Heart right ventricle (tissue), 16 donors: ENCODE results near the gene PAPLN. TPM values are rescaled to one million over a fixed set of nuclear protein-coding genes. Genes with fewer than 3 reads are reported as not detected.

Experiments used
- ATAC-seq, 8 donors: fragments of 200-7000 bp; cut with Tn5 transposase; one replicate each; pipeline ENCODE4 v1.9.1; 2020; ENCODE audit warnings: mild to moderate bottlenecking in 8 of 8, moderate library complexity in 8 of 8, moderate number of reproducible peaks in 1 of 8
- DNase-seq, 2 donors: peaks; one replicate each; pipeline ENCODE4 v3.0.0-alpha.2; 2020
- H3K27ac ChIP-seq, 10 donors: fragments of 200-600 bp; sonication (generic) in 2 of 10; one replicate each; pipeline versions ENCODE4 v1.5.0 to v1.8.0; 2020 to 2022; ENCODE audit warnings: mild to moderate bottlenecking in 3 of 10
- H3K27me3 ChIP-seq, 7 donors: fragments of 200-600 bp; one replicate each; pipeline ENCODE4 v1.8.0; 2021 to 2022; ENCODE audit warnings: mild to moderate bottlenecking in 2 of 7
- H3K36me3 ChIP-seq, 9 donors: fragments of 200-600 bp; sonication (generic) in 1 of 9; one replicate each; pipeline versions ENCODE4 v1.5.0 to v1.8.0; 2020 to 2022; ENCODE audit warnings: mild to moderate bottlenecking in 2 of 9
- H3K4me1 ChIP-seq, 9 donors: fragments of 200-600 bp; sonication (generic) in 1 of 9; one replicate each; pipeline versions ENCODE4 v1.5.0 to v1.8.0; 2020 to 2022; ENCODE audit warnings: mild to moderate bottlenecking in 4 of 9
- H3K4me3 ChIP-seq, 10 donors: fragments of 200-600 bp; sonication (generic) in 2 of 10; one replicate each; pipeline versions ENCODE4 v1.5.0 to v1.8.0; 2020 to 2022; ENCODE audit warnings: mild to moderate bottlenecking in 7 of 10, moderate library complexity in 2 of 10
- H3K9me3 ChIP-seq, 11 donors: fragments of 200-600 bp in 10 of 11; sonication (generic) in 2 of 11; one replicate each; pipeline versions ENCODE4 v1.5.0 to v1.8.0; 2013 to 2022; ENCODE audit warnings: mild to moderate bottlenecking in 2 of 11, control low read depth in 1 of 11, moderate library complexity in 1 of 11
- CTCF ChIP-seq, 9 donors: fragments of 200-600 bp; sonication (generic) in 2 of 9; IDR thresholded peaks; one replicate each; pipeline versions ENCODE4 v1.5.0 to v1.8.0; 2021 to 2022; ENCODE audit warnings: antibody characterized with exemption in 9 of 9, mild to moderate bottlenecking in 5 of 9, moderate library complexity in 1 of 9
- WGBS, 2 donors: extraction: QIAGEN DNeasy Blood & Tissue Kit; methylation state at CpG; one replicate each; pipeline ENCODE4 v1.1.7; 2013; ENCODE audit warnings: inconsistent platforms in 1 of 2; 5-methylcytosine and 5-hydroxymethylcytosine counted together
- intact Hi-C, 10 donors: fragments of 100-400 bp; cut with DNase I; formaldehyde crosslinking; loops; one replicate each; pipeline versions ENCODE4 v1.11.1 to v1.14.2; 2022
- polyA plus RNA-seq, 2 donors: library from polyadenylated mRNA; stranded (reverse); fragments of 200-250 nt; gene quantifications; one replicate each; pipeline ENCODE4 v1.2.3, GENCODE V29; 2013
- total RNA-seq, 10 donors: library from RNA; stranded (reverse); fragmentation: NEBNext Ultra II Directional in 3 of 10; extraction: Animal tissue kit (Norgen Biotek cat#: 25700) in 3 of 10; gene quantifications; one replicate each; pipeline versions ENCODE4 v1.2.1 to v1.2.4, GENCODE V29; 2021 to 2023
- donor health status: Arrhythmogenic right ventricular cardiomyopathy.
- donor health status: ischemic (EF 13 %, LVEDD 7.1; RV severe dilation, severe dysfunction).
- donor health status: healthy with polysubstance abuse.
- donor health status: DM: no; HTN: yes; CAD: no.
- donor health status: DM: no; HTN: no; CAD: no.
- donor health status: ischemic (EF 25% LVEDD 6.9; RV normal size, moderate dysfunction).
- donor health status: ischemic (EF 25% LVEDD 5.7; RV mildly dilated, moderate dysfunction).
- donor health status: healthy.
- donor health status: DM: yes; HTN: yes; CAD: no.
- donor health status: Ischemic cardiomyopathy.
- donor health status: ischemic (EF 35%, LVEDD 5.7; RV mildly dilated, moderate dysfunction).
- donor health status: nonischemic (EF 11% LVEDD 7.7; RV severe dilation, severe dysfunction).
- donor health status: DM: yes; HTN: yes; CAD: no.
- donor health status: PGD.
- donor health status: ischemic (EF 29% LVEDD 5.4; RV normal size, mild dysfunction).
- donor health status: nonischemic (EF 23%, LVEDD 6.1; RV moderate dilation, normal function).

PAPLN gene
- total and polyA plus RNA-seq, 12 donors, result 0.64 to 4.1 (median 1.8) TPM

- Histone ChIP-seq H3K36me3 (peaks cover 0 to 21% (median 0%) of the 10 kb centered on the region in 9 donors), H3K27ac (peak overlapping the region in 2 of 10 donors; percentile 51 to 68), H3K4me3 (no peak overlapping the region), H3K27me3 (no peaks in the 10 kb centered on the region), H3K4me1 (peaks cover 0 to 18% (median 8%) of the 10 kb centered on the region in 9 donors), H3K9me3 (no peaks in the 10 kb centered on the region)
- DNase-seq (no peak), ATAC-seq (no peak)
- intact Hi-C loops, result no loop called here
- 83 to 87% methylated on average over 2 of the region's 2 CpGs for WGBS, 2 donors
- no peak for TF ChIP-seq CTCF (IDR thresholded peaks at IDR 0.05)
Observed at GRCh38 chr14:73311708-73312030, 74.4 kb downstream of the PAPLN start.

DNA sequence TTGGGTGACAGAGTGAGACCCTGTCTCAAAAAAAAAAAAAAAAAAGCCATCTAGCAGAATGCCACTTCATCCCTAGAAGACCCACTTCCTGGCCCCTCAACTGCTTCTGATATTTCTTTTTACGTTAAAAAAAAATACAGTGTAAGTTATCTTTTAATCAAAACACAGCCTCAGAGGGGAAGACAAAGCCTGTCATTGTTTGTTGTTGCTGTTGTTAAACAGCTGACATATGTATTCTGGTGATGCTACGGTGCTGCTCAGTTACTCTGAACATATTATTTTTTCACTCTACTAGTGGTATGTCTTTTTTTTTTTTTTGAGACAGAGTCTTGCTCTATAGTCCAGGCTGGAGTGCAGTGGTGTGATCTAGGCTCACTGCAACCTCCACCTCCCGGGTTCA, 75.4 kb downstream of the PAPLN start:
- no peak for ATAC-seq
- 63 to 80% methylated on average over 3 of the region's 3 CpGs for whole genome bisulfite sequencing, 2 donors
- Histone ChIP-seq H3K9me3 (no peaks in the 10 kb centered on the region), H3K4me1 (peaks cover 0 to 18% (median 8%) of the 10 kb centered on the region in 9 donors), H3K36me3 (peaks cover 0 to 21% (median 0%) of the 10 kb centered on the region in 9 donors), H3K4me3 (no peak overlapping the region), H3K27ac (no peak overlapping the region), H3K27me3 (no peaks in the 10 kb centered on the region)
- intact Hi-C loops, result no loop called here
- DNase-seq, result no peak
- no peak for TF ChIP-seq CTCF (IDR thresholded peaks at IDR 0.05)

- 97 to 98% methylated on average over 4 of the region's 4 CpGs for WGBS, 2 donors
- ATAC-seq (no peak), DNase-seq (no peak)
- intact Hi-C loops, result no loop called here
- Histone ChIP-seq H3K4me1 (peaks cover 0 to 18% (median 8%) of the 10 kb centered on the region in 9 donors), H3K27ac (no peak overlapping the region), H3K9me3 (no peaks in the 10 kb centered on the region), H3K27me3 (no peaks in the 10 kb centered on the region), H3K4me3 (no peak overlapping the region), H3K36me3 (peaks cover 0 to 17% (median 0%) of the 10 kb centered on the region in 9 donors)
- TF ChIP-seq CTCF (IDR thresholded peaks at IDR 0.05), result no peak
Observed at GRCh38 chr14:73313151-73313550, 75.8 kb downstream of the PAPLN start.

DNA sequence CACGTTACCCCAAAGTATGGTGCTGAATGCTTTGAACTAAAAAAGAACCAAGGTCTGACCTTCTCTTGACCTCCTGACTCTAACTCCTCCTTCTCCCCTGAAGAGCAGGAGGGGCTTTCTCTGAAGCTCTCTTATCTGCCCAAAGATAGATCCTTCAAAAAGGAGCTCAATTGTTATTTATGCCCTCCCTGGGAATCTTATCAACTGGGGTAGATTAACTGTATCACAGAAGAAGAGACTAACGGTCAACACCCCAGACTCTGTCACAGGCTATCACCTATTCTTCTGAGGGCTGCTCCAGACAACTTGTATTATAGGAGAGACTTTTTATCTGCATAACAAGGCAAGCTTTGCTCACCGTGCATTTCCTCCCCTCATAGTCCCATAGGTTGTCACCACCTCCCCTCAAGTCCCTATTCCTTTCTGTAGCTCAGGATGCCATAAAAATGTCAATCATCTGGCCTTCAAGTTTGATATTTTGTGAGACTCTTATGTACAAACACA, 86.6 kb downstream of the PAPLN start:
- WGBS, 2 donors, result 33 to 44% methylated on average over 3 of the region's 3 CpGs
- DNase-seq (no peak), ATAC-seq (no peak)
- no peak for TF ChIP-seq CTCF (IDR thresholded peaks at IDR 0.05)
- peaks cover 0 to 38% (median 5%) of the 10 kb centered on the region in 9 donors for H3K36me3 ChIP-seq
- no peak overlapping the region for H3K27ac ChIP-seq
- H3K9me3 ChIP-seq, result no peaks in the 10 kb centered on the region
- no peak overlapping the region for H3K4me3 ChIP-seq
- H3K27me3 ChIP-seq, result no peaks in the 10 kb centered on the region
- intact Hi-C loops, result no loop called here
- peaks cover 0 to 33% (median 4%) of the 10 kb centered on the region in 9 donors for H3K4me1 ChIP-seq

Other genes with a start within 250 kb of the PAPLN start
- 10 to 100 TPM; 10.8 to 19.5 (median 14.5) TPM for gene ZFYVE1, start 210.4 kb upstream of the PAPLN start, total RNA-seq
- gene ZFYVE1, start 210.4 kb upstream of the PAPLN start, polyA plus RNA-seq, result 1 to 10 TPM; 4.9 to 5.2 TPM
- 10 to 100 TPM; 35.1 to 43.3 (median 39.9) TPM for gene RBM25, start 179.0 kb upstream of the PAPLN start, total RNA-seq
- 10 to 100 TPM; 13.5 to 51.4 TPM for gene RBM25, start 179.0 kb upstream of the PAPLN start, polyA plus RNA-seq
- gene PSEN1, start 101.0 kb upstream of the PAPLN start, total RNA-seq, result 10 to 100 TPM; 19.9 to 33.7 (median 24.9) TPM
- gene PSEN1, start 101.0 kb upstream of the PAPLN start, polyA plus RNA-seq, result 10 to 100 TPM; 13.2 to 15.5 TPM
- gene NUMB, start 221.0 kb downstream of the PAPLN start, total RNA-seq, result 10 to 100 TPM; 27.0 to 42.6 (median 33.3) TPM
- 10 to 100 TPM; 18.9 to 32.0 TPM for gene NUMB, start 221.0 kb downstream of the PAPLN start, polyA plus RNA-seq